AG04449 (cell line): ENCODE results near the gene PPP1R18.

ENCODE experiments used
- CTCF ChIA-PET: fragments of 350-600 bp; formaldehyde crosslinking; extraction: SDS; loops from one replicate; lab custom pipeline; 2021; ENCODE audit warnings: antibody characterized with exemption; lab: Yijun Ruan, JAX
- POLR2A ChIA-PET: fragments of 400-600, 350-600 bp; formaldehyde crosslinking; extraction: SDS; loops from one replicate; lab custom pipeline; 2020; ENCODE audit warnings: antibody characterized with exemption, inconsistent platforms; lab: Yijun Ruan, JAX
- DNase-seq: peaks from one replicate; pipeline ENCODE4 v3.0.0-alpha.2; 2010; ENCODE audit warnings: low read depth, low spot score
- H3K4me3 ChIP-seq: 2 replicates; pipeline ENCODE4 v1.5.1; 2011; ENCODE audit warnings: low read depth, mild to moderate bottlenecking, control low read depth, low read length
- CTCF ChIP-seq: IDR thresholded peaks from one replicate; pipeline ENCODE4 v1.5.1; 2011; ENCODE audit warnings: mild to moderate bottlenecking, moderate library complexity, low read length, control low read depth, inconsistent platforms; ENCODE audit not compliant: insufficient read depth; ENCODE audit errors: missing control alignments

PPP1R18 gene

GRCh38 chr6:30690403-30691207 is 4.2 kb upstream of the PPP1R18 start, which contains the start of gene NRM:
NRM (minus strand) TSS chr6:30690984; CDS start chr6:30690974, 10 bp downstream.
- peak within 1 kb of the TSS; percentile 98 for H3K4me3 ChIP-seq
- POLR2A ChIA-PET: interaction anchor here (0.6 to 1.4 kb wide), 10 partner anchors 12 to 91 kb away, joined by 3 to 6 read pairs (median 4); partner anchors contain the start of genes FLOT1, MDC1, MRPS18B and TUBB
- no peak for DNase-seq

GRCh38 chr6:30689985-30690384 is 3.5 kb upstream of the PPP1R18 start:
- POLR2A ChIA-PET: interaction anchor here (0.6 to 1.4 kb wide), 5 partner anchors 27 to 72 kb away, joined by 3 to 6 read pairs (median 4); partner anchors contain the start of genes MDC1 and MRPS18B
- CTCF ChIA-PET: interaction anchor here (1.3 to 3.4 kb wide), 4 partner anchors 12 to 32 kb away, joined by 3 to 31 read pairs (median 8); partner anchors contain the start of gene TUBB
- H3K4me3 ChIP-seq: peak overlapping the region; percentile 98
- TF ChIP-seq CTCF: no peak
- DNase-seq: no peak

More at GRCh38 chr6:30690403-30691207, 4.2 kb upstream of the PPP1R18 start, which contains the start of gene NRM:
- no peak for TF ChIP-seq CTCF
- CTCF ChIA-PET: interaction anchor here (1.1 to 3.4 kb wide), 6 partner anchors 12 to 32 kb away, joined by 3 to 31 read pairs (median 4); partner anchors contain the start of genes MDC1 and TUBB

DNA sequence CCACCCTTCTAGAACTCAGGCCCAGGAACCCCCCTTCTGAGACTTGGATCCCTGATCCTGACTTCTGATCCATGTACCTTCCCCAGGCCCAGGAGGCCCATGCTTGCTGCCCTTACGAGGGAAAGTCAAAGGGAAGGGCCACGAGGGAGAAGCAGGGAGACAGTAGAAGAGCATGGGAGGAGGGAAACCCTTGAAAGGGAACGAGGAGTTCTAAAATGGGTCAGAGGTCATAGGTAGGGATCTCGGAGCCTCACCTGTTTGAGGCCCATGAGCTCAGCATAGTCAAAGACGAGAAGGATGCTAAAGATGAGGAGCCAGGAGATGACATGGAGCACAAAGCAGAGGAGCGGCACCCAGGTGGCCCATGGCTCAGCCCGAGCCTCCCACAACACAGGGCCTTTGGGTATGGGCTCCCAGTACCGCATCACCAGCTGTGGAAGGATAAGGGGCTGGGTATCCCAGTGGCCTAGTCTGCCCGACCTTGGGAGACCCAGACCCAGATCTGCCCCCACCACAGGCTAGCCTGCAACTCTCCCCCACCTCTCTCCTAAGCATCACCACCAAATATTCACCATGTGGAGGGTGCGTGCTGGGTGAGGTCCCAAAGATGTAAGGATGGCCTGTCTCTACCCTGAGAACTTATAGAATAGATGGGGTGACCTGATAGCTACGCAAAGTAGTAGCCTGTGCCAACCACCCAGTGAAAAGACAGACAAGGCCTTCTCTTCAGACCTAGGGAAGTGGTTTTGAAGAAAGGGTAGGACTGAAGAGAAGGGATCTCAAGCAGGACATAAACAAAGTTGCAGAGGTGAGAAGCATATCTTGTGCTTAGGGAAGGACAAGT is 2.8 kb upstream of the PPP1R18 start:
- no peak for DNase-seq
- H3K4me3 ChIP-seq: peak overlapping the region; percentile 3
- POLR2A ChIA-PET: interaction anchor here (1.3 kb wide), 1 partner anchor 30 kb away, joined by 5 read pairs; the partner anchor contains the start of gene TUBB
- CTCF ChIA-PET: interaction anchor here (1.3 to 3.4 kb wide), 8 partner anchors 11 to 42 kb away, joined by 3 to 31 read pairs (median 10); partner anchors contain the start of genes DHX16 and TUBB
- no peak for TF ChIP-seq CTCF

GRCh38 chr6:30688569-30688968 is 2.1 kb upstream of the PPP1R18 start:
- ChIA-PET POLR2A (interaction anchor here (1.0 to 2.0 kb wide), 4 partner anchors 29 to 41 kb away, joined by 4 to 16 read pairs (median 5); partner anchors contain the start of genes MDC1 and TUBB), CTCF (interaction anchor here (1.3 to 3.4 kb wide), 8 partner anchors 11 to 42 kb away, joined by 3 to 31 read pairs (median 8); partner anchors contain the start of genes DHX16, MDC1 and TUBB)
- DNase-seq: no peak
- peak overlapping the region; percentile 15; the same call in 1 of the 2 replicates for H3K4me3 ChIP-seq
- TF ChIP-seq CTCF: no peak

- peak overlapping the region; percentile 89 for H3K4me3 ChIP-seq
- CTCF ChIA-PET: interaction anchor here (1.0 to 3.4 kb wide), 10 partner anchors 10 to 43 kb away, joined by 3 to 31 read pairs (median 6); partner anchors contain the start of genes DHX16, MDC1 and TUBB
- TF ChIP-seq CTCF: peak; percentile 33
- no peak for DNase-seq
- POLR2A ChIA-PET: interaction anchor here (0.8 to 2.0 kb wide), 9 partner anchors 10 to 75 kb away, joined by 3 to 16 read pairs (median 4); partner anchors contain the start of gene MDC1
These were observed 1.4 kb upstream of the PPP1R18 start for GRCh38 chr6:30687659-30688431.
